Measurements from ENCODE around the gene C2orf72. TPM values are rescaled to one million over a fixed set of nuclear protein-coding genes. Genes with fewer than 3 reads are reported as not detected.

Gene C2orf72
- total RNA-seq, 1 donor from 2014 or later = 0.25 TPM

GRCh38 chr2:231094736-231095346 lies 57.5 kb downstream of the C2orf72 start:
- Histone ChIP-seq H3K4me1 (no peaks in the 10 kb centered on the region), H3K36me3 (peaks cover 0 to 49% of the 10 kb centered on the region in 2 donors), H3K9me3 (peaks cover 7% of the 10 kb centered on the region), H3K27me3 (no peaks in the 10 kb centered on the region), H3K4me3 (no peak overlapping the region), H3K27ac (no peak overlapping the region)
- intact Hi-C loops (cut with DNase I) = no loop called here
- TF ChIP-seq POLR2A (IDR thresholded peaks at IDR 0.05) (no peak), POLR2AphosphoS5 (IDR thresholded peaks at IDR 0.05; ENCODE audit: insufficient read depth in 1 of 2, low read depth in 1 of 2) (no peak)
- TF ChIP-seq, protein P1, sequence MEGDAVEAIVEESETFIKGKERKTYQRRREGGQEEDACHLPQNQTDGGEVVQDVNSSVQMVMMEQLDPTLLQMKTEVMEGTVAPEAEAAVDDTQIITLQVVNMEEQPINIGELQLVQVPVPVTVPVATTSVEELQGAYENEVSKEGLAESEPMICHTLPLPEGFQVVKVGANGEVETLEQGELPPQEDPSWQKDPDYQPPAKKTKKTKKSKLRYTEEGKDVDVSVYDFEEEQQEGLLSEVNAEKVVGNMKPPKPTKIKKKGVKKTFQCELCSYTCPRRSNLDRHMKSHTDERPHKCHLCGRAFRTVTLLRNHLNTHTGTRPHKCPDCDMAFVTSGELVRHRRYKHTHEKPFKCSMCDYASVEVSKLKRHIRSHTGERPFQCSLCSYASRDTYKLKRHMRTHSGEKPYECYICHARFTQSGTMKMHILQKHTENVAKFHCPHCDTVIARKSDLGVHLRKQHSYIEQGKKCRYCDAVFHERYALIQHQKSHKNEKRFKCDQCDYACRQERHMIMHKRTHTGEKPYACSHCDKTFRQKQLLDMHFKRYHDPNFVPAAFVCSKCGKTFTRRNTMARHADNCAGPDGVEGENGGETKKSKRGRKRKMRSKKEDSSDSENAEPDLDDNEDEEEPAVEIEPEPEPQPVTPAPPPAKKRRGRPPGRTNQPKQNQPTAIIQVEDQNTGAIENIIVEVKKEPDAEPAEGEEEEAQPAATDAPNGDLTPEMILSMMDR (IDR thresholded peaks at IDR 0.05) = no peak
- no peak for DNase-seq (ENCODE audit: extremely low spot score in 2 of 2)

Other genes with a start within 250 kb of the C2orf72 start
- 86.2 TPM for gene ITM2C, start 172.6 kb upstream of the C2orf72 start, total RNA-seq
- gene GPR55, start 112.3 kb upstream of the C2orf72 start, total RNA-seq = 2.7 TPM
- gene SPATA3, start 41.4 kb upstream of the C2orf72 start, total RNA-seq = not detected
- 40.5 TPM for gene PSMD1, start 19.3 kb downstream of the C2orf72 start, total RNA-seq
- 0.49 TPM for gene HTR2B, start 87.5 kb downstream of the C2orf72 start, total RNA-seq
- gene ARMC9, start 161.1 kb downstream of the C2orf72 start, total RNA-seq = 16.0 TPM

Measured in vagina (tissue), 2 donors.